IPS-18a (cell line): ENCODE results near the gene GBP1.
"Not testable (repeated sequence)": the region's sequence is repeated elsewhere in the genome, so short reads cannot be mapped to it uniquely, and the experiment has no call there.

Experiments
- H3K27ac ChIP-seq: one replicate; pipeline ENCODE4 v1.5.1; 2013; ENCODE audit warnings: low read length
- H3K27me3 ChIP-seq: one replicate; pipeline ENCODE4 v1.6.1; 2013; ENCODE audit warnings: mild to moderate bottlenecking, low read length; ENCODE audit not compliant: control insufficient read depth, insufficient read depth
- H3K36me3 ChIP-seq: one replicate; pipeline ENCODE4 v1.6.1; 2013; ENCODE audit warnings: low read depth, low read length; ENCODE audit not compliant: control insufficient read depth
- H3K4me1 ChIP-seq: one replicate; pipeline ENCODE4 v1.6.1; 2013; ENCODE audit warnings: low read depth, low read length; ENCODE audit not compliant: control insufficient read depth
- H3K4me3 ChIP-seq: one replicate; pipeline ENCODE4 v1.5.1; 2013; ENCODE audit warnings: low read length
- H3K9ac ChIP-seq: one replicate; pipeline ENCODE4 v1.6.1; 2013; ENCODE audit warnings: mild to moderate bottlenecking, low read length, moderate library complexity
- H3K9me3 ChIP-seq: one replicate; pipeline ENCODE4 v1.6.1; 2013; ENCODE audit warnings: low read depth, low read length; ENCODE audit not compliant: control insufficient read depth

GBP1 gene

DNA sequence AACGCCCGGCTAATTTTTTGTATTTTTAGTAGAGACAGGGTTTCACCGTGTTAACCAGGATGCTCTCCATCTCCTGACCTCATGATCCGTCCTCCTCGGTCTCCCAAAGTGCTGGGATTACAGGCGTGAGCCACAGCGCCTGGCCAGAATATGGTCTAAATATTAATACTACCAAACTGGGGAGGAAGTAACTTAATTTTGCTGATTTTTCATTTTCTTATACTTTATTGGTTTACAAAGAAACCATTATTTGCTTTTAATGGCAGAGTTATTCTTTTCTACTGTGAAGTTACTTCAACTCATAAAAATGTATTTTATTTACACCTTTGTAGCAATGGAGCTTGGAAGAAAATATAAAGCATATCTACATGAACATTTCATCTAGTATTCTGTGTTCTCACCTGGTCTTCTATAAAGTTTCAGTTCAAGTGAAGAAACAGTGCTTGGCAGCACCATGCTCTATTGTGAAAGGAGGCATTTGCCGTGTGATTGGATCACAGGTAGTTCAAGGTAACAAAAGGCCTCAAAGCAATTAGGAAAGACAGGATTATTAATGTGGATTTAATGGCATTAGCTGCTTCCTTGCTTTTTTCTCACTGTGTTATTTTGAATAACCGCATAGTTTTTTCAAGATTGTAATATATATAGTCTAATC lies 13.6 kb downstream of the GBP1 start:
- no peak overlapping the region for H3K27ac ChIP-seq
- no peaks in the 10 kb centered on the region for H3K4me1 ChIP-seq
- no peaks in the 10 kb centered on the region for H3K27me3 ChIP-seq
- H3K9me3 ChIP-seq, result no peaks in the 10 kb centered on the region
- H3K9ac ChIP-seq, result no peak overlapping the region
- H3K4me3 ChIP-seq, result no peak overlapping the region
- no peaks in the 10 kb centered on the region for H3K36me3 ChIP-seq

DNA sequence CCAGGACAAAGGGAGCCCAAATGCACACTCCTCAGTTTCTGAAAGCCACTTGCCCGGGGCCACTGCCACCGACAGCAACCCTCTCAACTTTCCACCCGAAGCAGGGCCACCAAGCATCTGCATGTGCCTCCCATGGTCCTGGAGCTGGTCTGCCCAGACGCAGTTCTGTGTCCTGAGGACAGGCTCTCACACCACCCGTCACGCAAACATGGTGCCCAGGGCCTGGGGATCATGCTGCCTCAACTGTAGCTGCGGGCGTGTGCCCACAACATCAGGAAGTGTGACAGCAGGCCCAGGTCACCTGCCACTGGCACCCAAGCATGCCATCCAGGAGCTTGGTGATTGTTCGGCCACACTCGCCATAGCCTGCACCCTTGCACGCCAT lies 14.4 kb downstream of the GBP1 start:
- H3K9me3 ChIP-seq, result no peaks in the 10 kb centered on the region
- no peaks in the 10 kb centered on the region for H3K27me3 ChIP-seq
- H3K4me3 ChIP-seq, result no peak overlapping the region
- H3K27ac ChIP-seq, result no peak overlapping the region
- H3K9ac ChIP-seq, result no peak overlapping the region
- no peaks in the 10 kb centered on the region for H3K36me3 ChIP-seq
- no peaks in the 10 kb centered on the region for H3K4me1 ChIP-seq

DNA sequence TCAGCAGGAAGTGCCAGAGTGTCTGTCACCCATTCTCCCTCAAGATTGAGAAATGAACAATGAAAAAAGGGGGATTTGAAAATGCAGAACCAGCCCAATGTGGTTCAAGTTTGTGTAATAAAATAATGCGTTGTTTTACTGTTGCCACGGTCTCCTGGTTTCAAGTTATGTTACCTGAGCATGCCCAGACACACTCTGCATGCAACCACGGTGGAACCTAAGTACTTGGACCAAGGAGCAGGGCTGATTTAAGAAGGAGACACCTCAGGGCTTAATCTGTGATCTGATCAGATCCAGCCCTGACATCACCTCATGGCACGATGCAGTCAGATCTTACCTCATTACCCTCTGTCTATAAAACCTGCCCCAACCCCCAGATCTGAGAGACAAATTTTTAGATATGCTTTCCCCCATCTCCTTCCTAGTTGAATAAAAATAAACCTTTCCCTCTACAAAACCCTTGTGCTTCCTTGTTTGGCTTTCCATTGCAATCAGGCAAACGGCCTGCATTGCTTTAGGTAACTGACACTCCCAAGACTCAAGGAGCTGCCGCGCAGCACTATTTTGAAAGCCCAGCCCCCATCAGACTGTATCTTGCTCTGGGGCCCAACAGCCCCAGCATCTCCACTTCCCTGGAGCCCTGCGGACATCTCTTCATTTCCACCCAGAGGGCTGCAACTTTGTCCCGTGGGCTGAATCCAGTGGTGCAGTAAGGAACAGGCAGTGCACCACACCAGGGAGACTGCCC lies 14.9 kb downstream of the GBP1 start:
- H3K27ac ChIP-seq, H3K9ac ChIP-seq, H3K27me3 ChIP-seq, H3K36me3 ChIP-seq, H3K9me3 ChIP-seq, H3K4me1 ChIP-seq, H3K4me3 ChIP-seq: not testable (repeated sequence)

GRCh38 chr1:89049187-89049586 lies 15.8 kb downstream of the GBP1 start:
- not testable (repeated sequence) for H3K4me1 ChIP-seq, H3K27ac ChIP-seq, H3K9ac ChIP-seq, H3K4me3 ChIP-seq, H3K36me3 ChIP-seq, H3K27me3 ChIP-seq, H3K9me3 ChIP-seq

DNA sequence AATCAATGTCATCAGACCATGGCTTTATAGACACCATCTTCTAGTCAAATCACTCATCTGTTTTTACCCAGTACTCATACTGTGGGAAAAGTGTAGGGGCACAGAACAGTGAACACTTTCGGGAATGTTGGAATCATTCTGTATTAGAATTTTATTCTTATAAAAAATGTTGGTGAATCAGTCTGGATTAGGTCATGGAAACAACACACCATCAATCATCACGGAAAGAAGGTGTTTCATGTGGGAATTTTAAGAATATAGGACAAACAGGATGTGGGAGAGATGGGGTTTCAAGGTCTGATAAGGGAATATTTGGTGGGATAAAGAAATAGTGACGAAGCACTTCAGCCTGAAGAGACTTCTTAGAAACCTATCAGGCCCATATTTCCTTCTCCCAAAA lies 17.3 kb downstream of the GBP1 start:
- H3K9me3 ChIP-seq, result no peaks in the 10 kb centered on the region
- H3K36me3 ChIP-seq, result no peaks in the 10 kb centered on the region
- H3K27ac ChIP-seq, result no peak overlapping the region
- H3K4me3 ChIP-seq, result no peak overlapping the region
- no peaks in the 10 kb centered on the region for H3K27me3 ChIP-seq
- H3K9ac ChIP-seq, result no peak overlapping the region
- no peaks in the 10 kb centered on the region for H3K4me1 ChIP-seq

GRCh38 chr1:89046318-89047183 lies 18.5 kb downstream of the GBP1 start:
- not testable (repeated sequence) for H3K9me3 ChIP-seq, H3K4me1 ChIP-seq, H3K9ac ChIP-seq, H3K27ac ChIP-seq, H3K27me3 ChIP-seq, H3K36me3 ChIP-seq, H3K4me3 ChIP-seq

DNA sequence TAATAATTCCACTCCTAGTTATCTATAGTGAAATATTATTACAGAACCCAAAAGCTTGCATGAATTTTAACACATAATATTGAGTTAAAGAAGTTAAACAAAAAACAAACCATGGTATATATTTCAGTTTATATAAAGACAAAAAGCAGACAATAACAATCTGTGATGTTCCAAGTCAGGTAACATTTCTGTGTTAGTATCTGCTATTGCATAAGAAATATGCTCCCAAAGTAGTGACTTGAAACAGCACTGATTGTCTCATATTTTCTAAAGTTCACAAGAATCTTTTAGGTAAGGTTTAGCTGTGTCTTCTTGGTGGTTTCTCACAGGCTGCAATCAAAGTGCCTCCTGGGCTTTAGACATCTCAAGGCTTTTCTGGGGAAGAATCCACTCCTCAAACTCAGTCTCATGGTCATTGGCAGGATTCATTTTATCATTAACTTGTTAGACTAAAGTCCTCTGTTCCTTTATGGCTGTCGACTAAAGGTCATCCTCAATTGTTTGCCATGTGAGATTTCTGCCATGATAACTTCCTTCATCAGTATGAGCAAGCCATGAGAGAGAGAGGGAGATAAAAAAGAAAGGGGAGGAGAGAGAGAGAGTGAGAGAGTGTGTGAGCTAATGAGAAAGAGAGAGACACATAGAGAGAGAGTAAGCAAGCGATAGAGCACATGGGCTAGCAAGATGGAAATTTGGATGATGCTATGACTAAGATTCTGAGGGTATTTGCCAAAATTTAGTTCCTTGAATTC lies 19.9 kb downstream of the GBP1 start:
- no peaks in the 10 kb centered on the region for H3K36me3 ChIP-seq
- H3K27ac ChIP-seq, result no peak overlapping the region
- H3K27me3 ChIP-seq, result no peaks in the 10 kb centered on the region
- no peaks in the 10 kb centered on the region for H3K9me3 ChIP-seq
- H3K4me3 ChIP-seq, result no peak overlapping the region
- H3K9ac ChIP-seq, result no peak overlapping the region
- H3K4me1 ChIP-seq, result no peaks in the 10 kb centered on the region

- H3K27me3 ChIP-seq, result no peaks in the 10 kb centered on the region
- no peak overlapping the region for H3K4me3 ChIP-seq
- no peaks in the 10 kb centered on the region for H3K4me1 ChIP-seq
- H3K9ac ChIP-seq, result no peak overlapping the region
- no peaks in the 10 kb centered on the region for H3K36me3 ChIP-seq
- H3K27ac ChIP-seq, result no peak overlapping the region
- no peaks in the 10 kb centered on the region for H3K9me3 ChIP-seq
Measured at GRCh38 chr1:89043940-89044339, 21.1 kb downstream of the GBP1 start.

GRCh38 chr1:89042491-89042890 lies 22.5 kb downstream of the GBP1 start:
- H3K27me3 ChIP-seq, result no peaks in the 10 kb centered on the region
- no peaks in the 10 kb centered on the region for H3K4me1 ChIP-seq
- H3K36me3 ChIP-seq, result no peaks in the 10 kb centered on the region
- no peak overlapping the region for H3K9ac ChIP-seq
- H3K4me3 ChIP-seq, result no peak overlapping the region
- H3K9me3 ChIP-seq, result no peaks in the 10 kb centered on the region
- H3K27ac ChIP-seq, result no peak overlapping the region

GRCh38 chr1:89041721-89042120 lies 23.3 kb downstream of the GBP1 start:
- no peak overlapping the region for H3K9ac ChIP-seq
- no peak overlapping the region for H3K4me3 ChIP-seq
- no peak overlapping the region for H3K27ac ChIP-seq

GRCh38 chr1:89041119-89041641 lies 23.8 kb downstream of the GBP1 start:
- Histone ChIP-seq H3K4me1 (no peaks in the 10 kb centered on the region), H3K36me3 (no peaks in the 10 kb centered on the region), H3K27ac (no peak overlapping the region)

More at GRCh38 chr1:89041721-89042120, 23.3 kb downstream of the GBP1 start:
- no peaks in the 10 kb centered on the region for H3K36me3 ChIP-seq
- no peaks in the 10 kb centered on the region for H3K4me1 ChIP-seq
- no peaks in the 10 kb centered on the region for H3K9me3 ChIP-seq
- H3K27me3 ChIP-seq, result no peaks in the 10 kb centered on the region

More at GRCh38 chr1:89041119-89041641, 23.8 kb downstream of the GBP1 start:
- H3K4me3 ChIP-seq, result no peak overlapping the region
- no peak overlapping the region for H3K9ac ChIP-seq
- H3K9me3 ChIP-seq, result no peaks in the 10 kb centered on the region
- no peaks in the 10 kb centered on the region for H3K27me3 ChIP-seq
